MCF 10A (cell line): Measurements from ENCODE around the gene RBM20. TPM values are rescaled to one million over a fixed set of nuclear protein-coding genes. Genes with fewer than 3 reads are reported as not detected.

Experiments used
- BruUV-seq: library from RNA; stranded (reverse); fragments of 400-500 nt; replicated peaks from 2 replicates; lab custom pipeline; 2021; lab: Mats Ljungman, UMichigan
- CTCF ChIA-PET: fragments of 300-600 bp; sonication (Branson Sonifier 250); formaldehyde crosslinking; extraction: SDS; loops from one replicate; lab custom pipeline; 2021; ENCODE audit warnings: antibody characterized with exemption, inconsistent platforms; lab: Yijun Ruan, JAX
- POLR2A ChIA-PET: fragments of 300-600, 350-650 bp; sonication (Branson Sonifier 250); formaldehyde crosslinking; extraction: SDS; loops from one replicate; lab custom pipeline; 2020; ENCODE audit warnings: antibody characterized with exemption, inconsistent platforms; lab: Yijun Ruan, JAX
- DNase-seq: peaks from one replicate; pipeline ENCODE4 v3.0.0-alpha.2; 2018; ENCODE audit not compliant: unreplicated experiment
- H3K27ac Mint-ChIP-seq: one replicate; pipeline ENCODE4 v1.8.0; 2022; ENCODE audit warnings: mild to moderate bottlenecking, low read depth, mixed read lengths; ENCODE audit not compliant: unreplicated experiment
- H3K27me3 Mint-ChIP-seq: one replicate; pipeline ENCODE4 v1.8.0; 2022; ENCODE audit warnings: mixed read lengths; ENCODE audit not compliant: insufficient read depth, unreplicated experiment
- H3K36me3 Mint-ChIP-seq: one replicate; pipeline ENCODE4 v1.8.0; 2022; ENCODE audit warnings: mild to moderate bottlenecking, moderate library complexity, mixed read lengths; ENCODE audit not compliant: insufficient read depth, unreplicated experiment
- H3K4me1 Mint-ChIP-seq: one replicate; pipeline ENCODE4 v1.8.0; 2022; ENCODE audit warnings: mixed read lengths; ENCODE audit not compliant: insufficient read depth, unreplicated experiment
- H3K4me3 Mint-ChIP-seq: one replicate; pipeline ENCODE4 v1.8.0; 2022; ENCODE audit warnings: mild to moderate bottlenecking, moderate library complexity, mixed read lengths; ENCODE audit not compliant: unreplicated experiment
- H3K9me3 Mint-ChIP-seq: one replicate; pipeline ENCODE4 v1.8.0; 2022; ENCODE audit warnings: mixed read lengths; ENCODE audit not compliant: unreplicated experiment
- intact Hi-C: fragments of 100-400 bp; cut with micrococcal nuclease; formaldehyde crosslinking; loops from 2 replicates; pipeline ENCODE4 v1.14.1; 2022
- total RNA-seq: library from RNA; stranded (reverse); gene quantifications from 2 replicates; pipeline ENCODE4 v1.2.3, GENCODE V29; 2022
- TF ChIP-seq, protein P1 (sequence below): fragments of 200-600 bp; IDR thresholded peaks from one replicate; pipeline ENCODE4 v1.8.0; 2022; ENCODE audit warnings: antibody characterized with exemption, mild to moderate bottlenecking; ENCODE audit not compliant: unreplicated experiment

Gene RBM20
- total RNA-seq, 1 experiment from 2014 or later: not detected

DNA sequence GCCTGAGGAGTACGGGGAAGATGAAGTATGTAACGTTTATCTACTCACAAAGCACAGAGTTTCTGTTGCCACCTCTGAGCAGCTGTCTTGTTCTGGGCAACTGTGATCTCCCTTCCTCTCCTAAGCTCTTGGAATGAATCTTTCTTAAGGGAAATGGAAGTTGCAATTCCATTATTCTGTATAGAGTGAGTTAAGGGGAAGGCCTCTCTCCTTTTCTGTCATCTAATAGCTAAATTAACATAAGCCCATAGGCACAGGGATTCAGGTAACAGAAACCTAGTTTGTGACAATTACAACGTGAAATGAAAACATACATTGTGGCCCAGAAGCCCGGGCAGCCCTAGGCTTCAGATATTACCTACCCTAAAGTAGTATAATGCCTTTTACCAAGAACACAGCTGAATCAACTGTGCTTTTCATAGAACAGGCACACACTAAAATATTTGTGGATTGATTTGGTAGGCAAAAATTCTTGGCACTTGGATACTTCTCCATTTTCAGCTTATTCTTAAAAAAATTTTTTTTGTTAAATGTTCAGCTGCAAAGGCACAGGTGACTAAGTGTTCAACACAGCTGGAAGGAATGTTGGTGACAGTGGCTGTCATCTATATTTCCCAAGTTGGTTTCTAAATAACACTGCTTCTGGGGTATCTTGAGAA, 223.8 kb downstream of the RBM20 start:
- ChIA-PET POLR2A (interaction anchor here (0.7 to 4.2 kb wide), 6 partner anchors 10 to 94 kb away, joined by 3 to 36 read pairs (median 4); no protein-coding TSS in a partner anchor), CTCF (interaction anchor here (0.6 to 1.4 kb wide), 4 partner anchors 26 to 523 kb away, joined by 3 to 4 read pairs (median 3); no protein-coding TSS in a partner anchor)
- Mint-ChIP-seq H3K4me3 (no peak overlapping the region), H3K9me3 (no peaks in the 10 kb centered on the region), H3K4me1 (peaks cover 53% of the 10 kb centered on the region), H3K27ac (peak overlapping the region; percentile 16), H3K27me3 (no peaks in the 10 kb centered on the region), H3K36me3 (peaks cover 10% of the 10 kb centered on the region)
- BruUV-seq: no TSS peak
- TF ChIP-seq, protein P1, sequence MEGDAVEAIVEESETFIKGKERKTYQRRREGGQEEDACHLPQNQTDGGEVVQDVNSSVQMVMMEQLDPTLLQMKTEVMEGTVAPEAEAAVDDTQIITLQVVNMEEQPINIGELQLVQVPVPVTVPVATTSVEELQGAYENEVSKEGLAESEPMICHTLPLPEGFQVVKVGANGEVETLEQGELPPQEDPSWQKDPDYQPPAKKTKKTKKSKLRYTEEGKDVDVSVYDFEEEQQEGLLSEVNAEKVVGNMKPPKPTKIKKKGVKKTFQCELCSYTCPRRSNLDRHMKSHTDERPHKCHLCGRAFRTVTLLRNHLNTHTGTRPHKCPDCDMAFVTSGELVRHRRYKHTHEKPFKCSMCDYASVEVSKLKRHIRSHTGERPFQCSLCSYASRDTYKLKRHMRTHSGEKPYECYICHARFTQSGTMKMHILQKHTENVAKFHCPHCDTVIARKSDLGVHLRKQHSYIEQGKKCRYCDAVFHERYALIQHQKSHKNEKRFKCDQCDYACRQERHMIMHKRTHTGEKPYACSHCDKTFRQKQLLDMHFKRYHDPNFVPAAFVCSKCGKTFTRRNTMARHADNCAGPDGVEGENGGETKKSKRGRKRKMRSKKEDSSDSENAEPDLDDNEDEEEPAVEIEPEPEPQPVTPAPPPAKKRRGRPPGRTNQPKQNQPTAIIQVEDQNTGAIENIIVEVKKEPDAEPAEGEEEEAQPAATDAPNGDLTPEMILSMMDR: no peak
- DNase-seq: no peak
- intact Hi-C loops: no loop called here

DNA sequence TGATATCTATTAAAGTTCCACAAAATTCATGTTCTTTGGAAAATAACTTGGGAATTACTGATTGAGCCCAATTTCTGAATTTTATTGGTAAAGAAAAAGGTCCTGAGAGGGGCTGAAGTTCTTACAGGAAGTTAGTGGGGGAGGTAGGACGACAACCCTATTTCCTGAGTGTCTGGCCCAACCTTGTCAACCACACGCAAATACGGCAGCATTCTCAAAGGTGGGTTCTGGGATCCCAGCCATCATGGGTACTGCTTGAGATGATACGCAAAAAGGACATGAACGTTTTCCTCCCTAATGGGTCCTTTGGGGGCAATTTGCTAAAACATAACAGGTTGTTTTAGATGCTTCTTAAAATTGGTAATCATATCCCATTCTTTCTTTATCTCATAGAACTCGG, 224.8 kb downstream of the RBM20 start:
- ChIA-PET CTCF (interaction anchor here (0.6 kb wide), 1 partner anchor 24 kb away, joined by 3 read pairs; no protein-coding TSS in a partner anchor), POLR2A (interaction anchor here (1.0 to 1.1 kb wide), 2 partner anchors 16 to 66 kb away, joined by 3 read pairs; no protein-coding TSS in a partner anchor)
- Mint-ChIP-seq H3K9me3 (no peaks in the 10 kb centered on the region), H3K4me1 (peaks cover 50% of the 10 kb centered on the region), H3K27me3 (no peaks in the 10 kb centered on the region), H3K27ac (peak overlapping the region; percentile 81), H3K4me3 (no peak overlapping the region), H3K36me3 (peaks cover 12% of the 10 kb centered on the region)
- DNase-seq: no peak
- intact Hi-C loops: no loop called here
- TF ChIP-seq, protein P1: no peak
- BruUV-seq: no TSS peak

DNA sequence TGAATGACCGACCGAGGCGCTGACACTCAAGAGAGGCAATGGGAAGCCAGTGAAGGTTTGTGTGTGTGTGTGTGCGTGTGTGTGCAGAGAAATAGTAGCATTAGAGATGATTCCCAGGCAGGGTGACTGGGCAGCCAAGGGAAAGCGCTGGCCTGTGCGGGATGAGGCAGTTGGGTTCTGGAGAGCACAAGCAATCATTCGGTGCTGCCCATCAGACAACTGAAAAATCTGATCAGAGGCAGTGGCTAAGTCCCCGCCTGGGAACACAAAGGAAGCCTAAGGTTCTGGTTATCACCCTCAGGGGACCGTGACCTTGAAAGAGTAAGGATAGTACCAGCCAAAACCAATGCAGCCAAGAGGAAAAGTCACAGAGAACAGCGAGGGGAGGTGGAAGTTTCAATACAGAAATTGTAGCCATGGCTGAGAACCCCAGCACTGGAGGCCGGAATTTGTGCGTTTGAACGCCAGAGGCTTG, 226.7 kb downstream of the RBM20 start:
- ChIA-PET CTCF (interaction anchor here (0.8 to 1.1 kb wide), 3 partner anchors 8 to 198 kb away, joined by 3 to 4 read pairs (median 3); no protein-coding TSS in a partner anchor), POLR2A (interaction anchor here (0.7 to 1.6 kb wide), 18 partner anchors 9 to 260 kb away, joined by 3 to 45 read pairs (median 6); no protein-coding TSS in a partner anchor)
- Mint-ChIP-seq H3K4me3 (peak overlapping the region; percentile 78), H3K27me3 (no peaks in the 10 kb centered on the region), H3K27ac (peak overlapping the region; percentile 91), H3K4me1 (peaks cover 36% of the 10 kb centered on the region), H3K36me3 (peaks cover 26% of the 10 kb centered on the region), H3K9me3 (no peaks in the 10 kb centered on the region)
- intact Hi-C loops: loop anchor here (1.0 to 5.0 kb wide), 2 partner anchors 69 to 564 kb away; no protein-coding TSS in a partner anchor
- TF ChIP-seq, protein P1: no peak
- DNase-seq: no peak
- TSS peak; percentile 55 for BruUV-seq
